G401 (cell line): ENCODE measurements around the gene LMX1B. TPM values are rescaled to one million over a fixed set of nuclear protein-coding genes. Genes with fewer than 3 reads are reported as not detected.

Experiments
- DNase-seq: peaks from one replicate; pipeline ENCODE4 v3.0.0-alpha.2; 2015; ENCODE audit warnings: low spot score
- in situ Hi-C: cut with HindIII; loops from 2 replicates; pipeline ENCODE4 v1.10.0; 2016; ENCODE audit warnings: low sequenced_read_pairs, mixed read lengths
- total RNA-seq: library from RNA; depleted of rRNA; stranded (reverse); fragments of >200 nt; shearing (Covaris generic); gene quantifications from 2 replicates; pipeline ENCODE4 v1.2.3, GENCODE V29; 2014

LMX1B gene
- total RNA-seq, 1 experiment from 2014 or later: 89.1 TPM

GRCh38 chr9:126670270-126670669 is 56.5 kb downstream of the LMX1B start:
- in situ Hi-C loops: no loop called here

GRCh38 chr9:126671381-126671831 is 57.7 kb downstream of the LMX1B start:
- in situ Hi-C loops: no loop called here
- peak; percentile 63 for DNase-seq

More at GRCh38 chr9:126670270-126670669, 56.5 kb downstream of the LMX1B start:
- DNase-seq: no peak

- DNase-seq: no peak
- in situ Hi-C loops: no loop called here
Observed at GRCh38 chr9:126671983-126672382, 58.3 kb downstream of the LMX1B start.

- in situ Hi-C loops: no loop called here
- DNase-seq: no peak
Observed at GRCh38 chr9:126672634-126673284, 59.0 kb downstream of the LMX1B start.

- in situ Hi-C loops: no loop called here
Observed at GRCh38 chr9:126673689-126674364, 60.1 kb downstream of the LMX1B start.

GRCh38 chr9:126674365-126675146 is 60.8 kb downstream of the LMX1B start:
- in situ Hi-C loops: no loop called here
- peak; percentile 90 for DNase-seq

More at GRCh38 chr9:126673689-126674364, 60.1 kb downstream of the LMX1B start:
- DNase-seq: peak; percentile 35

- in situ Hi-C loops: no loop called here
- DNase-seq: no peak
Observed at GRCh38 chr9:126675147-126675467, 61.4 kb downstream of the LMX1B start.

GRCh38 chr9:126676102-126676684 is 62.5 kb downstream of the LMX1B start:
- DNase-seq: peak; percentile 77
- in situ Hi-C loops: no loop called here

- DNase-seq: peak; percentile 70
Observed at GRCh38 chr9:126676685-126677143, 63.0 kb downstream of the LMX1B start.

GRCh38 chr9:126677188-126678084 is 63.7 kb downstream of the LMX1B start:
- DNase-seq: no peak
- in situ Hi-C loops: no loop called here

More at GRCh38 chr9:126676685-126677143, 63.0 kb downstream of the LMX1B start:
- in situ Hi-C loops: no loop called here

- in situ Hi-C loops: no loop called here
- no peak for DNase-seq
Observed at GRCh38 chr9:126678989-126679388, 65.3 kb downstream of the LMX1B start.

- DNase-seq: no peak
- in situ Hi-C loops: no loop called here
Observed at GRCh38 chr9:126681336-126681735, 67.6 kb downstream of the LMX1B start.

- in situ Hi-C loops: no loop called here
- DNase-seq: no peak
Observed at GRCh38 chr9:126682113-126682810, 68.5 kb downstream of the LMX1B start.

- no peak for DNase-seq
- in situ Hi-C loops: no loop called here
Observed at GRCh38 chr9:126682928-126683697, 69.4 kb downstream of the LMX1B start.

GRCh38 chr9:126683698-126684044 is 69.9 kb downstream of the LMX1B start:
- in situ Hi-C loops: no loop called here

GRCh38 chr9:126684345-126684744 is 70.6 kb downstream of the LMX1B start:
- no peak for DNase-seq
- in situ Hi-C loops: no loop called here

More at GRCh38 chr9:126683698-126684044, 69.9 kb downstream of the LMX1B start:
- no peak for DNase-seq

- in situ Hi-C loops: no loop called here
- DNase-seq: no peak
Observed at GRCh38 chr9:126684965-126685465, 71.3 kb downstream of the LMX1B start.
